SK-N-SH (cell line): ENCODE measurements around the gene PKD1. TPM values are rescaled to one million over a fixed set of nuclear protein-coding genes. Genes with fewer than 3 reads are reported as not detected.
A peak's percentile ranks its signal among the peaks of the same experiment; 100 is the strongest.

ENCODE experiments used
- CTCF ChIA-PET: fragments of 300-600, 350-600 bp; formaldehyde crosslinking; extraction: SDS; loops from one replicate; lab custom pipeline; 2021; lab: Yijun Ruan, JAX
- POLR2A ChIA-PET: fragments of 350-600 bp; sonication (Branson Sonifier 250); formaldehyde crosslinking; extraction: SDS; loops from one replicate; lab custom pipeline; 2020; ENCODE audit warnings: antibody characterized with exemption, inconsistent platforms; lab: Yijun Ruan, JAX
- DNase-seq: peaks from one replicate; pipeline ENCODE4 v3.0.0; 2012
- H2AFZ ChIP-seq: fragments of 200-600 bp; sonication (generic); 2 replicates; pipeline ENCODE4 v1.8.1; 2016; ENCODE audit warnings: antibody characterized with exemption, mild to moderate bottlenecking, low read depth
- H3F3A ChIP-seq: fragments of 200-600 bp; sonication (generic); replicated peaks from 2 replicates; pipeline ENCODE3; 2016; ENCODE audit warnings: antibody characterized with exemption, mild to moderate bottlenecking; ENCODE audit not compliant: insufficient read depth
- H3K27ac ChIP-seq, 2 experiments: fragments of 200-500 bp in 1 of 2; fragments of 200-600 bp in 1 of 2; sonication (Bioruptor generic) in 1 of 2; sonication (generic), shearing (Covaris generic) in 1 of 2; 2 replicates each; pipeline versions ENCODE4 v1.5.1 to v1.6.1; 2014 to 2016; ENCODE audit warnings: low read depth in 2 of 2, inconsistent platforms in 1 of 2, low read length in 1 of 2, mild to moderate bottlenecking in 1 of 2, mixed read lengths in 1 of 2
- H3K27me3 ChIP-seq: fragments of 200-600 bp; sonication (generic), shearing (Covaris generic); 2 replicates; pipeline ENCODE4 v1.6.1; 2016; ENCODE audit warnings: mixed run types; ENCODE audit not compliant: insufficient read depth
- H3K36me3 ChIP-seq, 2 experiments: fragments of 200-500 bp in 1 of 2; fragments of 200-600 bp in 1 of 2; sonication (Bioruptor generic) in 1 of 2; sonication (generic) in 1 of 2; replicated peaks in 1 of 2; 2 replicates each; pipeline versions ENCODE3 to v1.5.1; 2014 to 2016; ENCODE audit warnings: low read length in 1 of 2, mild to moderate bottlenecking in 1 of 2; ENCODE audit not compliant: insufficient read depth in 2 of 2, control insufficient read depth in 1 of 2
- H3K4me1 ChIP-seq, 2 experiments: fragments of 200-500 bp in 1 of 2; fragments of 200-600 bp in 1 of 2; sonication (Bioruptor generic) in 1 of 2; sonication (generic), shearing (Covaris generic) in 1 of 2; 2 replicates each; pipeline versions ENCODE4 v1.5.1 to v1.6.1; 2014 to 2016; ENCODE audit warnings: low read depth in 1 of 2, low read length in 1 of 2, mixed run types in 1 of 2; ENCODE audit not compliant: insufficient read depth in 2 of 2, control insufficient read depth in 1 of 2
- H3K4me2 ChIP-seq: fragments of 200-600 bp; sonication (generic), shearing (Covaris generic); 2 replicates; pipeline ENCODE4 v1.6.1; 2017; ENCODE audit warnings: mixed run types
- H3K4me3 ChIP-seq, 2 experiments: fragments of 200-500 bp in 1 of 2; fragments of 200-600 bp in 1 of 2; sonication (Bioruptor generic) in 1 of 2; sonication (generic), shearing (Covaris generic) in 1 of 2; 2 replicates each; pipeline versions ENCODE4 v1.5.1 to v1.8.1; 2014 to 2016; ENCODE audit warnings: low read depth in 2 of 2, inconsistent platforms in 1 of 2, low read length in 1 of 2, mild to moderate bottlenecking in 1 of 2, mixed read lengths in 1 of 2, moderate library complexity in 1 of 2
- H3K79me2 ChIP-seq: fragments of 200-600 bp; sonication (generic); 2 replicates; pipeline ENCODE4 v1.8.1; 2017; ENCODE audit warnings: mild to moderate bottlenecking; ENCODE audit not compliant: insufficient read depth
- H3K9ac ChIP-seq: fragments of 200-600 bp; sonication (generic); 2 replicates; pipeline ENCODE4 v1.6.1; 2017; ENCODE audit warnings: mixed run types
- H3K9me2 ChIP-seq: fragments of 200-600 bp; sonication (generic); 2 replicates; pipeline ENCODE4 v1.6.1; 2017; ENCODE audit warnings: mixed run types
- H3K9me3 ChIP-seq: fragments of 200-600 bp; sonication (generic); 2 replicates; pipeline ENCODE4 v1.6.1; 2017; ENCODE audit warnings: mixed run types, mild to moderate bottlenecking, moderate library complexity
- H4K20me1 ChIP-seq: fragments of 200-600 bp; sonication (generic); 2 replicates; pipeline ENCODE4 v1.6.1; 2017; ENCODE audit warnings: mild to moderate bottlenecking, mixed run types; ENCODE audit not compliant: insufficient read depth
- CHD2 ChIP-seq: fragments of 150-350 bp; IDR thresholded peaks from 2 replicates; pipeline ENCODE4 v1.6.1; 2018; ENCODE audit warnings: low read length; ENCODE audit not compliant: partially characterized antibody
- CTCF ChIP-seq: fragments of 200-600 bp; sonication (generic); IDR thresholded peaks from 2 replicates; pipeline ENCODE4 v1.6.1; 2017; ENCODE audit warnings: antibody characterized with exemption, mild to moderate bottlenecking, moderate library complexity
- EP300 ChIP-seq, 2 experiments: IDR thresholded peaks; 2 replicates each; pipeline versions ENCODE4 v1.4.0 to v1.6.1; 2012; ENCODE audit warnings: borderline replicate concordance in 1 of 2, low read depth in 1 of 2, low read length in 1 of 2
- FOSL2 ChIP-seq: IDR thresholded peaks from 2 replicates; pipeline ENCODE4 v1.4.0; 2012; ENCODE audit warnings: low read depth, mild to moderate bottlenecking, moderate library complexity, borderline replicate concordance
- GABPA ChIP-seq: IDR thresholded peaks from 2 replicates; pipeline ENCODE4 v1.4.0; 2012; ENCODE audit warnings: low read depth, mild to moderate bottlenecking
- MAX ChIP-seq: IDR thresholded peaks from 2 replicates; pipeline ENCODE4 v1.4.0; 2012; ENCODE audit warnings: low read depth
- MXI1 ChIP-seq: IDR thresholded peaks from 2 replicates; pipeline ENCODE4 v1.6.1; 2012; ENCODE audit warnings: mild to moderate bottlenecking, low read depth, low read length, improper control_type of control experiment
- NRF1 ChIP-seq: IDR thresholded peaks from 2 replicates; pipeline ENCODE4 v1.6.1; 2012; ENCODE audit warnings: low read depth, mild to moderate bottlenecking, low read length
- POLR2AphosphoS5 ChIP-seq: IDR thresholded peaks from 2 replicates; pipeline ENCODE4 v1.6.1; 2012; ENCODE audit warnings: low read depth, low read length
- RCOR1 ChIP-seq: fragments of 150-350 bp; IDR thresholded peaks from 2 replicates; pipeline ENCODE4 v1.6.1; 2017; ENCODE audit warnings: antibody characterized with exemption, low read length
- TAF1 ChIP-seq: IDR thresholded peaks from 2 replicates; pipeline ENCODE4 v1.6.1; 2012; ENCODE audit warnings: low read depth, mild to moderate bottlenecking, low read length, moderate library complexity, borderline replicate concordance
- TCF12 ChIP-seq: IDR thresholded peaks from 2 replicates; pipeline ENCODE4 v1.4.0; 2012
- USF2 ChIP-seq: fragments of 150-350 bp; IDR thresholded peaks from 2 replicates; pipeline ENCODE4 v1.6.1; 2017; ENCODE audit warnings: antibody characterized with exemption, low read length, low read depth, borderline replicate concordance
- YY1 ChIP-seq: IDR thresholded peaks from 2 replicates; pipeline ENCODE4 v1.4.0; 2012; ENCODE audit warnings: low read depth, mild to moderate bottlenecking
- WGBS: methylation state at CpG from one replicate; pipeline ENCODE4 v1.1.6; 2017; ENCODE audit warnings: low lambda C conversion rate; 5-methylcytosine and 5-hydroxymethylcytosine counted together
- polyA plus RNA-seq, 3 experiments: library from polyadenylated mRNA; depleted of rRNA; stranded (reverse); fragments of >200 nt; gene quantifications; 2 replicates each; pipeline ENCODE4 v1.2.3, GENCODE V29; 2012

The PKD1 gene
- polyA plus RNA-seq, 1 of the 3 experiments (the other 2 are of a cell fraction), result 47.4 TPM

- WGBS, result 98% methylated on average over 38 of the region's 50 CpGs
- Histone ChIP-seq H3K36me3 (peaks cover 0 to 39% of the 10 kb centered on the region in 2 experiments), H3K4me1 (no peaks in the 10 kb centered on the region), H3K4me2 (no peak overlapping the region), H3F3A (no peaks in the 10 kb centered on the region), H3K9me3 (no peaks in the 10 kb centered on the region), H3K27ac (no peak overlapping the region), H3K9me2 (no peaks in the 10 kb centered on the region), H3K9ac (no peak overlapping the region), H2AFZ (no peak overlapping the region), H3K4me3 (no peak overlapping the region), H3K27me3 (no peaks in the 10 kb centered on the region), H4K20me1 (no peaks in the 10 kb centered on the region), H3K79me2 (no peaks in the 10 kb centered on the region)
- ChIA-PET POLR2A (no interaction called here), CTCF (interaction anchor here (2.1 kb wide), 1 partner anchor 16 kb away, joined by 5 read pairs; no protein-coding TSS in a partner anchor)
- TF ChIP-seq YY1 (no peak), FOSL2 (no peak), NRF1 (no peak)
- DNase-seq, result no peak
Observed at GRCh38 chr16:2179107-2179501, 43.4 kb upstream of the PKD1 start.

- H3F3A ChIP-seq, result no peaks in the 10 kb centered on the region
- H3K4me1 ChIP-seq, result no peaks in the 10 kb centered on the region
- H3K9ac ChIP-seq, result no peak overlapping the region
- no peaks in the 10 kb centered on the region for H3K27me3 ChIP-seq
- H3K4me2 ChIP-seq, result no peak overlapping the region
- no peaks in the 10 kb centered on the region for H4K20me1 ChIP-seq
- H3K36me3 ChIP-seq, result peaks cover 0 to 44% of the 10 kb centered on the region in 2 experiments
- no peak overlapping the region for H3K27ac ChIP-seq
- H3K9me2 ChIP-seq, result no peaks in the 10 kb centered on the region
- WGBS, result 90% methylated on average over 106 of the region's 106 CpGs
- peak; percentile 73 for DNase-seq
- CTCF ChIA-PET, result interaction anchor here (1.0 kb wide), 1 partner anchor 25 kb away, joined by 3 read pairs; no protein-coding TSS in a partner anchor
- H3K9me3 ChIP-seq, result no peaks in the 10 kb centered on the region
- H2AFZ ChIP-seq, result no peak overlapping the region
- H3K79me2 ChIP-seq, result no peaks in the 10 kb centered on the region
- TF ChIP-seq YY1 (no peak), POLR2AphosphoS5 (no peak), TCF12 (no peak), GABPA (no peak), NRF1 (no peak), USF2 (no peak), TAF1 (no peak), MXI1 (no peak), RCOR1 (no peak), CHD2 (no peak), EP300 (IDR thresholded peaks at IDR 0.05; ENCODE audit: borderline replicate concordance in 1 of 2, low read depth in 1 of 2, low read length in 1 of 2) (no peak), MAX (no peak), CTCF (no peak)
- POLR2A ChIA-PET, result no interaction called here
- H3K4me3 ChIP-seq, result no peak overlapping the region
Observed at GRCh38 chr16:2178321-2179106, 42.8 kb upstream of the PKD1 start.
